Heart right ventricle (tissue), 16 donors: ENCODE data around the gene ST7. TPM values are rescaled to one million over a fixed set of nuclear protein-coding genes. Genes with fewer than 3 reads are reported as not detected.

Source experiments
- ATAC-seq, 8 donors: fragments of 200-7000 bp; cut with Tn5 transposase; one replicate each; pipeline ENCODE4 v1.9.1; 2020; ENCODE audit warnings: mild to moderate bottlenecking in 8 of 8, moderate library complexity in 8 of 8, moderate number of reproducible peaks in 1 of 8
- DNase-seq, 2 donors: peaks; one replicate each; pipeline ENCODE4 v3.0.0-alpha.2; 2020
- H3K27ac ChIP-seq, 10 donors: fragments of 200-600 bp; sonication (generic) in 2 of 10; one replicate each; pipeline versions ENCODE4 v1.5.0 to v1.8.0; 2020 to 2022; ENCODE audit warnings: mild to moderate bottlenecking in 3 of 10
- H3K27me3 ChIP-seq, 7 donors: fragments of 200-600 bp; one replicate each; pipeline ENCODE4 v1.8.0; 2021 to 2022; ENCODE audit warnings: mild to moderate bottlenecking in 2 of 7
- H3K36me3 ChIP-seq, 9 donors: fragments of 200-600 bp; sonication (generic) in 1 of 9; one replicate each; pipeline versions ENCODE4 v1.5.0 to v1.8.0; 2020 to 2022; ENCODE audit warnings: mild to moderate bottlenecking in 2 of 9
- H3K4me1 ChIP-seq, 9 donors: fragments of 200-600 bp; sonication (generic) in 1 of 9; one replicate each; pipeline versions ENCODE4 v1.5.0 to v1.8.0; 2020 to 2022; ENCODE audit warnings: mild to moderate bottlenecking in 4 of 9
- H3K4me3 ChIP-seq, 10 donors: fragments of 200-600 bp; sonication (generic) in 2 of 10; one replicate each; pipeline versions ENCODE4 v1.5.0 to v1.8.0; 2020 to 2022; ENCODE audit warnings: mild to moderate bottlenecking in 7 of 10, moderate library complexity in 2 of 10
- H3K9me3 ChIP-seq, 11 donors: fragments of 200-600 bp in 10 of 11; sonication (generic) in 2 of 11; one replicate each; pipeline versions ENCODE4 v1.5.0 to v1.8.0; 2013 to 2022; ENCODE audit warnings: mild to moderate bottlenecking in 2 of 11, control low read depth in 1 of 11, moderate library complexity in 1 of 11
- WGBS, 2 donors: extraction: QIAGEN DNeasy Blood & Tissue Kit; methylation state at CpG; one replicate each; pipeline ENCODE4 v1.1.7; 2013; ENCODE audit warnings: inconsistent platforms in 1 of 2; 5-methylcytosine and 5-hydroxymethylcytosine counted together
- intact Hi-C, 10 donors: fragments of 100-400 bp; cut with DNase I; formaldehyde crosslinking; loops; one replicate each; pipeline versions ENCODE4 v1.11.1 to v1.14.2; 2022
- polyA plus RNA-seq, 2 donors: library from polyadenylated mRNA; stranded (reverse); fragments of 200-250 nt; gene quantifications; one replicate each; pipeline ENCODE4 v1.2.3, GENCODE V29; 2013
- total RNA-seq, 10 donors: library from RNA; stranded (reverse); fragmentation: NEBNext Ultra II Directional in 3 of 10; extraction: Animal tissue kit (Norgen Biotek cat#: 25700) in 3 of 10; gene quantifications; one replicate each; pipeline versions ENCODE4 v1.2.1 to v1.2.4, GENCODE V29; 2021 to 2023
- TF ChIP-seq, protein P1 (sequence below), 9 donors: fragments of 200-600 bp; sonication (generic) in 2 of 9; IDR thresholded peaks; one replicate each; pipeline versions ENCODE4 v1.5.0 to v1.8.0; 2021 to 2022; ENCODE audit warnings: antibody characterized with exemption in 9 of 9, mild to moderate bottlenecking in 5 of 9, moderate library complexity in 1 of 9
- donor health status: Arrhythmogenic right ventricular cardiomyopathy.
- donor health status: ischemic (EF 13 %, LVEDD 7.1; RV severe dilation, severe dysfunction).
- donor health status: healthy with polysubstance abuse.
- donor health status: DM: no; HTN: yes; CAD: no.
- donor health status: DM: no; HTN: no; CAD: no.
- donor health status: ischemic (EF 25% LVEDD 6.9; RV normal size, moderate dysfunction).
- donor health status: ischemic (EF 25% LVEDD 5.7; RV mildly dilated, moderate dysfunction).
- donor health status: healthy.
- donor health status: DM: yes; HTN: yes; CAD: no.
- donor health status: Ischemic cardiomyopathy.
- donor health status: ischemic (EF 35%, LVEDD 5.7; RV mildly dilated, moderate dysfunction).
- donor health status: nonischemic (EF 11% LVEDD 7.7; RV severe dilation, severe dysfunction).
- donor health status: DM: yes; HTN: yes; CAD: no.
- donor health status: PGD.
- donor health status: ischemic (EF 29% LVEDD 5.4; RV normal size, mild dysfunction).
- donor health status: nonischemic (EF 23%, LVEDD 6.1; RV moderate dilation, normal function).

The ST7 gene
- total and polyA plus RNA-seq, 12 donors: 20.1 to 40.2 (median 23.4) TPM

DNA sequence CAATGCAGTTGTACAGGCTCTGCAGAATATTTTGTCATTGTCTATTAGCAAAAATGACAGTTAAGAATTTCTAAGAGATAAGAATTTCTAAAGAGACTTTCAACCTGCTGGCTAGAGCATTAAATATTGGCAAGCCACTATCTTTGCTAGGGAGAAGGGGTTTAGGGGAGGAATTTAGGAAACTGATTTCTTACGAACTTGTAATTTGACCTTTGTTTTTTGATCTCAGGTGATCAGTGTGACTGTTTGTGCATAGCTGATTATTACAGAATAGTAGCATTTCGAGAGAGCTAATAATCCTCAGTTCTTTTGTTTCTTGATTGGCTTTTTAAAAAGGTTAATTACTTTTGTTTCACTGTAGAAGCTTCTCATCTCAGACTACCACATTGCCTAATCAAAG, 68.1 kb downstream of the ST7 start:
- H3K4me3 ChIP-seq: peak overlapping the region in 2 of 10 donors; percentile 2 to 50
- ATAC-seq: no peak
- H3K9me3 ChIP-seq: no peaks in the 10 kb centered on the region
- H3K4me1 ChIP-seq: peaks cover 0 to 79% (median 45%) of the 10 kb centered on the region in 9 donors
- WGBS, 2 donors: 50 to 61% methylated on average over 2 of the region's 2 CpGs
- no peaks in the 10 kb centered on the region for H3K36me3 ChIP-seq
- DNase-seq: no peak
- no peaks in the 10 kb centered on the region for H3K27me3 ChIP-seq
- TF ChIP-seq, protein P1, sequence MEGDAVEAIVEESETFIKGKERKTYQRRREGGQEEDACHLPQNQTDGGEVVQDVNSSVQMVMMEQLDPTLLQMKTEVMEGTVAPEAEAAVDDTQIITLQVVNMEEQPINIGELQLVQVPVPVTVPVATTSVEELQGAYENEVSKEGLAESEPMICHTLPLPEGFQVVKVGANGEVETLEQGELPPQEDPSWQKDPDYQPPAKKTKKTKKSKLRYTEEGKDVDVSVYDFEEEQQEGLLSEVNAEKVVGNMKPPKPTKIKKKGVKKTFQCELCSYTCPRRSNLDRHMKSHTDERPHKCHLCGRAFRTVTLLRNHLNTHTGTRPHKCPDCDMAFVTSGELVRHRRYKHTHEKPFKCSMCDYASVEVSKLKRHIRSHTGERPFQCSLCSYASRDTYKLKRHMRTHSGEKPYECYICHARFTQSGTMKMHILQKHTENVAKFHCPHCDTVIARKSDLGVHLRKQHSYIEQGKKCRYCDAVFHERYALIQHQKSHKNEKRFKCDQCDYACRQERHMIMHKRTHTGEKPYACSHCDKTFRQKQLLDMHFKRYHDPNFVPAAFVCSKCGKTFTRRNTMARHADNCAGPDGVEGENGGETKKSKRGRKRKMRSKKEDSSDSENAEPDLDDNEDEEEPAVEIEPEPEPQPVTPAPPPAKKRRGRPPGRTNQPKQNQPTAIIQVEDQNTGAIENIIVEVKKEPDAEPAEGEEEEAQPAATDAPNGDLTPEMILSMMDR (IDR thresholded peaks at IDR 0.05): no peak
- H3K27ac ChIP-seq: no peak overlapping the region
- intact Hi-C loops: loop anchor here in 1 of 10 donors (5.0 kb wide), 1 partner anchor 1146 kb away; no protein-coding TSS in a partner anchor

DNA sequence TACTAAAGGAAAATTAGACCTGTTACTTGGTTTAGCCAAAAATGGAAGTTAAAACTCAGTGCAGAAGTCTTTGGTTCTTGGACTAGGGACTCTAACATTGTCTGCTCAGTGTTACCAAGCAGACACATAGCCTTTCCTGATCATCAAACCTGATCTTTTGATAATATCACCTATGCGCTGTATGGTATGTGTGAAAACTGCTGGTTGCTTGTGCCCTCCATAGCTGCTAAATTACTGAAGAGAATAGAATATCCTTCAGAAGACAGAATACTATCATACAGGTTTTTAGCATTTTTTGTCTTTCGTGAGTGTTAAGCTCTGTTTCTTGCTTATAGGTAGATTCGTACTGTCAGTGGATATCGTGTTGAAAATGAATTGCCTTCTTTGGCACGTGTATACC, 68.7 kb downstream of the ST7 start:
- peaks cover 3 to 82% (median 45%) of the 10 kb centered on the region in 9 donors for H3K4me1 ChIP-seq
- 77 to 78% methylated on average over 5 of the region's 5 CpGs for WGBS, 2 donors
- intact Hi-C loops: loop anchor here in 1 of 10 donors (5.0 kb wide), 1 partner anchor 1145 kb away; no protein-coding TSS in a partner anchor

DNA sequence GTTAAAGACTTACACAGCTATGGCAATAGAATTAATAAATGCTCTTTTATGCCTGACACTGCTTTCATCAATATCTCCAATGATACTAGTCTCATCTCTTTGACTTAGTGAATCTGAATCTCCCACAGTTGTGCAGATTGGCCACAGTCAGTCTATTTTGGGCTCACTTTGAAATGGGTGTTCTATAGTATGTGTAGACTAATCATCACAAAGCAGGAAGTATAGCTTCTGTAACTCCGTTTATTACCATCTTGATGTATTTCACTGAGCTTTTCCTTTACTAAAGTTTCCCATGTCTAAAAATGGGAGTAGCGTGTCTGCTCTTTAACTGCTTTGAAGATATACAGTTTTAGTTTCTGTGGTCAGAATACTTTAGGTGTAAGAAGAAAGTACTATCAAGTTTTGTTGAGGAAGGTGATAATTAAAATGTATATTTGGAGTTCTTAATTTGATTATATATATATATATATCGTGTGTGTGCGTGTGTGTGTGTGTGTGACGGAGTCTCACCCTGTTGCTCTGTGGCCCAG, 70.1 kb downstream of the ST7 start:
- 91% methylated on average over 5 of the region's 5 CpGs for WGBS, 2 donors
- intact Hi-C loops: loop anchor here in 1 of 10 donors (5.0 kb wide), 1 partner anchor 1144 kb away; no protein-coding TSS in a partner anchor
- Histone ChIP-seq H3K36me3 (no peaks in the 10 kb centered on the region), H3K4me1 (peaks cover 3 to 68% (median 33%) of the 10 kb centered on the region in 9 donors), H3K9me3 (peaks cover 0 to 2% (median 0%) of the 10 kb centered on the region in 11 donors), H3K4me3 (no peak overlapping the region), H3K27ac (no peak overlapping the region), H3K27me3 (no peaks in the 10 kb centered on the region)
- TF ChIP-seq, protein P1 (IDR thresholded peaks at IDR 0.05): no peak
- ATAC-seq (no peak), DNase-seq (no peak)

More for the DNA sequence above, 68.7 kb downstream of the ST7 start:
- no peak for DNase-seq
- TF ChIP-seq, protein P1 (IDR thresholded peaks at IDR 0.05): no peak
- Histone ChIP-seq H3K9me3 (no peaks in the 10 kb centered on the region), H3K4me3 (no peak overlapping the region), H3K36me3 (no peaks in the 10 kb centered on the region), H3K27ac (no peak overlapping the region), H3K27me3 (no peaks in the 10 kb centered on the region)
- no peak for ATAC-seq

DNA sequence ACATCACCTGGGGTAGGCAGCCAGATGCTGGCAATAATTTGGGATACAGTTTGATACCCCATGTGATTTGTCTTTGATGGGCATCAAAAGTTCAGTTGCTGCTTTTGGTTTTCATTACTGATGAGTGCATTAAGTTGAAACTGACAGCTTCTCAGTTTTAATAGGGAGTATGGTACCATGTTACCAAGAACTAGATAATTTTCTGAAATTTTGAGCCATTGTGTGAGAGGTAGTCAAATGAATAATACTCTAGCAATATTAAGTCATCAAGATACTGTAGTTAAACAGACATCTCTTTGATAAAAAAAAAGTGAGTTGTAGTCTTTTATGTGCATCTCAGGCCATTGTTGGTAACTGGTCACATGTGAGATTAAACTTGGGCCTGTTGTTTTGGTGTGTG, 71.5 kb downstream of the ST7 start:
- DNase-seq: no peak

More for the DNA sequence above, 71.5 kb downstream of the ST7 start:
- no peaks in the 10 kb centered on the region for H3K36me3 ChIP-seq
- TF ChIP-seq, protein P1 (IDR thresholded peaks at IDR 0.05): no peak
- no peak for ATAC-seq
- no peaks in the 10 kb centered on the region for H3K27me3 ChIP-seq
- intact Hi-C loops: loop anchor here in 1 of 10 donors (5.0 kb wide), 1 partner anchor 1142 kb away; no protein-coding TSS in a partner anchor
- peaks cover 3 to 55% (median 27%) of the 10 kb centered on the region in 9 donors for H3K4me1 ChIP-seq
- no peak overlapping the region for H3K4me3 ChIP-seq
- peaks cover 0 to 16% (median 0%) of the 10 kb centered on the region in 11 donors for H3K9me3 ChIP-seq
- no peak overlapping the region for H3K27ac ChIP-seq
